GM19238 (cell line): ENCODE results near the gene MACROD2.
"Not testable (repeated sequence)": the region's sequence is repeated elsewhere in the genome, so short reads cannot be mapped to it uniquely, and the experiment has no call there.

Experiments used
- DNase-seq: peaks from one replicate; pipeline ENCODE4 v3.0.0; 2011; ENCODE audit warnings: low spot score; ENCODE audit not compliant: insufficient read length

MACROD2 gene

GRCh38 chr20:14902432-14903089 lies 907.2 kb downstream of the MACROD2 start:
- peak; percentile 3 for DNase-seq

- DNase-seq = no peak
Observed at GRCh38 chr20:14906908-14907434, 911.7 kb downstream of the MACROD2 start.

DNA sequence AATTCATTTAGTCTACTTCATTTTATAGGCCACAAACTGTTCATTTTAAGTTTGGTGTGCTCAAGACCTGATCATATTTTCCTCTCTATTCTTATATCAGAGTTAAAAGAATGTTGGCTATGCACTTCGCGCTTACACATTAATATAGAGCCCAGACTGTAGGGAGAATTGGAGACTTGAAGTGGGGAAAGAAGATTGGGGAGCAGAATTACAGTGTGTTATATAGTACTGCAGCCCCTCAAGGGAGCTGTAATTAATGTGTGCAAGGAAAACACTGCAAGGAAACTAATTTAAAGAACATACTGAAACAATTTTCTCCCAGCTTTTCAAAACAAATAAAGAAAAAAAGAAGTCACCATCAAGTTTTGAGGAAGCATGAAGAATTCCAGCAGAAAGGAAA lies 914.8 kb downstream of the MACROD2 start:
- DNase-seq = no peak

DNA sequence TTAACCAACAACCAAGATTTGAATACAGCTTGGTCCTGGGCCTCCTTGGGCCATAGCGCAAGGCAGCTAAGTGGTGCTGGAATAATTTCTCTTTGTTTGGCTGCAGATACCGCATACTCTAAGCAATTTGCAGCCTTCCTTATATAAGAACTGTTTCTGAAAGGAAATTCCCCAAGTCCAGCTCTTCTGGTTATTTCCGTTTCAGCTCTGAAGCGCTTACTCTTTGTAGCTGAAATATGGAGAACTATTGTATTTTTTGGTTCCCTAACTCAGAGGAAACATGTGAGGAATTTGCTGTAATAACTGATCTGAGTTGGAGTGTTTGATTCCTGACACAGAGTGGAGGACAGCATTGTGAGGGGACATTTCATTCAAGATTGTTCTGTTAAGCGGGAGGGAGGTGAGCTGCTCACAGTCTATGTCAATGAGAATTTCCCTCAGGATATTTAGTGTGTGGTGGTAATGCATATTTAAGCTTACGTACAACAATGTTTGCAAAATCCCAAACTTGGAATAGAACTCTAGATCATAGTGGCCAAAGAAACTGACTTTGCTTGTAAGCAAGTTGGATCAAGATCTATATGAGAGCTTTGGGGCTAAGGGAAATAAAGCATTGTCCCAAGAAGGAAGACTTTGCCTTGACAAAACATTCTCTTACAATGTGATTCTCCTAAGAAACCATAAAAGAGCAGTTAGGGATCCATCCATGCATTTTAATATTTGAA lies 918.7 kb downstream of the MACROD2 start:
- no peak for DNase-seq

GRCh38 chr20:14914633-14915032 lies 919.3 kb downstream of the MACROD2 start:
- DNase-seq = no peak

DNA sequence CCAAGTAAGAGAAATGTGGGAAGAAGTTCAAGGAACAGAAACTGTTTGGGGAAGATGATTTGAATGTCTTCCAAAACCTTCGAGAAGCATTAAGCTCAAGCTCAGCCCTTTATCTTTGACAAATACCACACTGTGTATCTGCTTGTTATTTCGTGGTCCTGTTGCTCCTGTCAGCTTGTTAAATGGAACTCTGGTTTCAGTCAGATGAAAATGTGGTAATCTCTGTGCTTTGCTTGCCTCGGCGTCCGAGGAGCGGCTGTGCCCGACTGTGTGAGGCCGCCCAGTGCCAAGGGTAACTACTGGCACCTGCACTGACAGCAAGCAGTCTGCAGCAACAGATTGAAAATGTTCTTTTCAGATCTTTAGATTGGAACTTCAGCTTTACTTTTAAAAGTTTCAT lies 920.0 kb downstream of the MACROD2 start:
- DNase-seq = no peak

DNA sequence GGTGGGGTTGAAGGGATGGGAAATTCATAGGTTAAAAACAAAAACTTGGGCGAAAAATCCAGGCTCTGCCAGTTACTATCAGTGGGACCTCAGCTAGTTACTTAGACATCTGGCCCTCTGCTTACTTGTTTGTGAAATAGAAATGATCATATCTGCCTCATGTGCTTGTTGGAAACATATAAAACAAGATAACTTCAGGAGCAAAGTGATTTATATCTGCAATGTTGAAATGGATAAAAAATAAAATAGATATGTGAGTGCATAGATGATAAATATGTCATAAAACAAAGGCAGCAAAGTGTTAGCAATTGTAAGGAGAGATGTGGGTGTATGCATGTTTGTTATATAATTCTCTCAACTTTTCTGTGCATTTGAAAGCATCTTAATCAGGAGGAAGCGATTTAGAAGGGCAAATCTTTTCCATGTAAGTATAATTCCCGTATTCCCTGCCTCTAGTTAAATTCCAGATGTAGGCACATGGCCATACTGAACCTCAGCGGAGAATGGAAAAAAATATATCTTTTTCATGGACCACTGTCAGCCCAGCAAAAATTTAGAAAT lies 921.1 kb downstream of the MACROD2 start:
- DNase-seq = no peak

- DNase-seq = no peak
Observed at GRCh38 chr20:14918281-14918680, 923.0 kb downstream of the MACROD2 start.

GRCh38 chr20:14918976-14919375 lies 923.7 kb downstream of the MACROD2 start:
- no peak for DNase-seq

GRCh38 chr20:14919501-14920081 lies 924.3 kb downstream of the MACROD2 start:
- DNase-seq = no peak

DNA sequence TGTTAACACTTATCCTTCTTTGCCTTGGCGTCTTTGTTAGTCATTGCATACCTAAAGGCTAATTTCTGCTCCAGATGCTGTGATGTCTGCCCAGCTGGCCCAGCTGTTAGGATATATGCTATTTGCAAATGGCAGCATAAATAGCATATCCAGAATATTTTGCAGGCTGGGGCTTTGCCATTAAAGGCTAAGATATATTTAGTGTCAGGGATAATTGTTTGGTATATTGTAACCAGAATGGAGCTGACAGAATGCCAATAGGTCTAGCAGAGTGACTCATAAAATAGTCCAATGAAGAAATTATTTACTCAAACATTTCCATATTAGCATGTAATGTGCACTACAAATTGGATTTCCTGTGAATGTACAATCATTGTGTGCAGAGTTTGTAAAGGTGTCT lies 926.2 kb downstream of the MACROD2 start:
- no peak for DNase-seq

- no peak for DNase-seq
Observed at GRCh38 chr20:14922503-14923267, 927.4 kb downstream of the MACROD2 start.

- DNase-seq = no peak
Observed at GRCh38 chr20:14924433-14924832, 929.1 kb downstream of the MACROD2 start.

- DNase-seq = no peak
Observed at GRCh38 chr20:14925300-14925699, 930.0 kb downstream of the MACROD2 start.

DNA sequence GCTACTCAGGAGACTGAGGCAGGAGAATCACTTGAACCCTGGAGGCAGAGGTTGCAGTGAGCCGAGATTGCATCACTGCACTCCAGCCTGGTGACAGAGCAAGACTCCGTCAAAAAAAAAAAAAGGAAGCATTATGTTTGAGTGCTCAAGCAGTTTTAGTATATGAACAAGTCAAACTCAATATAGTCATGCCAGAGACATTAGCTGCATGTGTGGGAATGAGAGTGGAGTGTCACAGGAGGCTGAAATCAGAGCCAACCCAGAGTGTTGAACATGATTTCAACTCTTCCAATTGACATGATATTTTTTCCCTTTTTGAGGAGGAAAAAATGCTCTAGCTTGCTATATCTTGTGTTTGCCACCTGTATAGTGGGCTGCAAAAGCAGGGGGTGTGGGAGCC lies 931.1 kb downstream of the MACROD2 start:
- not testable (repeated sequence) for DNase-seq

- DNase-seq = no peak
Observed at GRCh38 chr20:14928083-14928482, 932.8 kb downstream of the MACROD2 start.

- DNase-seq = no peak
Observed at GRCh38 chr20:14929388-14929787, 934.1 kb downstream of the MACROD2 start.

DNA sequence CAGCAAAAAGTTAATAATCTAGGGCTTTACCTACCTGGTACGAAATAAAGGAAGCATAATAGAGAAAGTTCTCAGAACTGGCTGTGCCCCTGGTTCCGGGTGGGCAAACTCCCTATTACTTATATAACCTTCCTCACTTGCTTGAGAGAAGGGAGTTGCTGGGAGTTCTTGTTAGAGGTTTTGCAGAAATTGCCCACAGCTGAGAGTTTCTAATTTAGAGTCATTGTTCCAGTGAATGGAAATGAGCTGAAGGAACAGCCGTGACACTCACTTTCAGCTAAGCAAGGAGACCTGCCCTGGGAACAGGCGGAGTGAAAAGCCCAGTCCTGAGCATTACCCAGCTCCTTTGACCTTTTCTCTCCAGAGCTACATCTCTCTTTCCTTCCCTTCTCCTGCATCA lies 936.7 kb downstream of the MACROD2 start:
- DNase-seq = no peak

GRCh38 chr20:14935285-14935684 lies 940.0 kb downstream of the MACROD2 start:
- no peak for DNase-seq

DNA sequence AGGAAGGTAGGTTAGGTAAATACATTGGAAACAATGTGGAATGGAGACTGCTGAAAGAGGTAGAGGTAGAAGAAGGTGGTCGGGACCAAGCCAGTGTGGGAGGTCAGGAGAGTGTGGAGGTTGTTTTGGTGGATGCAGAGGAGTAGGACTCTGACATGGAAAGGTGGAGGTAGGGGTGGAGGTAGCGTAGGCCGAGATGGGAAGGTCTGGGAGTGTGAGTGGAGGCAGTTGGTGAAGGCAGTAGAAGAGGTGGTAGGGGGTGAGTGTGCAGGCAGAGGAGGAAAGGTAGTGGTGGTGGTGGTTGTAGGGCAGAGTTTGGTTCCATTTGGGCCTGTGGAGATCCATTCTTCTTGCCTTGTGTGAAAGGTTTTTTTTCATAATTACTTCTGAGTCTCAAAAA lies 941.7 kb downstream of the MACROD2 start:
- DNase-seq = no peak

GRCh38 chr20:14937846-14938245 lies 942.5 kb downstream of the MACROD2 start:
- no peak for DNase-seq
